Amniotic epithelial cell (primary cell): ENCODE measurements around the gene GRHL3.

Source experiments
- DNase-seq: peaks from one replicate; pipeline ENCODE4 v3.0.0-alpha.2; 2010; ENCODE audit warnings: low read depth

Gene GRHL3

DNA sequence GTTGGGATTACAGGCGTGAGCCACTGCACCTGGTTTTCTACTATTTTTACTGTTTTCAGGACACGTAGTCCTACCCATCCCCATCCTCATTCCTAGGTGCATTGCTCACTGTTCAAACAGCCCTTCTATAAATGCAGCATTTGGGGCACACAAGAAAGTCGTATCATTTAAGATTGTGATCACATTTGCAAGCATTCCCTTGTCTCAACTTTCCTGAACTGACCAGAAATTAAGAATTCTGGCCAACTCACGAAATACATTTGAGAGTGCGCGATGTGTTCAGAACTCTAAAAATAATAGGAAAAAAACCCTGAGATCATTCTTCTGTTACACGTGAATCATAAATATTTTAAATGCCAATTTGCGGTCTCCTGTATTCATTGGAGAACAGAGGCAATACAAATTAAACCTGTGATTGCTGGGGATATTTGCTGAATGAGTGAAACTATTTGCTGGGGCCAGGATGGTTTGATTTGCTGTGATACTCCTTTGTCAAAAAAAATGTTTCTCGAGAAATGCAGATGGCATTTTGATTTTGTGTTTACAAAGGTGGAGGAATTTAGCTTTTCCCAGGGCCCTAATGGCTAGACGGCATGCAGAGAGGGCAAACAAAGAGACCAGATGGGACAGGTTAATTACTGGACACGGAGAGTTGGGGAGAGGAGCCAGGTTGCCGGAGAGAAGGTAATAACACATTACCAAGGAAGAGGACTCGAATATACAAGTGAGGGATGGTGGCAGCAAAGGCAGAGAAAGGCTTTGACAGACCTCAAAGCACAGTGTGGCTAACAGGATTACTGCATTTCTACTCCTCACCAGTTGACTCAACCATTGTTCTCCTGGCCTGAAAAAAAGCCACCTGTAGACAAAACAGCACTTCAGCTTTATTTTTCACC lies 56.0 kb downstream of the GRHL3 start:
- DNase-seq: no peak

DNA sequence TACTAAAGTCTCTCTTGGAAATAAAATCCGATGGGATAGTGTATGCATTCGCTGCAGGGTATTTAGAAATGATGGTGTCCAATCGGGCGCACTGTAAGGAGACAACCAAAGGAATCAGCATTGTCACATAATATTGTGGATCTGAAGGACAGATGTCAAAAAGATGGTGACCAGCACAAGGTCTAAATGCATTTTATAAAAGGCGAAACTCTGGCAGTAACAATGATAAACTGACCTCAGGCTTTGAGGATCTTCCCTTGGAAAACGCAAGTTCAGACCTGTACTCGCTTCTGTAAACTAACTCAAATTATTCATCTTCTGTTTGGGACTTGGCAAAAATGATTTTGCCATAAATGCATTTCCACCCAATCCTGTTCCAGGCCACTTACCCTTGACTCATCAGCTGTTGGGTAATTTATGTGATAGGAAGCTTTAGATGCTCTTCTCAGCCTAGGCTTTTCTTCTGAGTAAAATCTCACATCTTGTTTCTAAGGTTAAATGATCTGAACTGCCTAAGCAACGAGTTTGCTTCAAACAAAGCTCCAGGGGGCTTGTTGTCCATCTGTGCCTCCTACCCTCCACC lies 60.7 kb downstream of the GRHL3 start:
- peak; percentile 80 for DNase-seq

DNA sequence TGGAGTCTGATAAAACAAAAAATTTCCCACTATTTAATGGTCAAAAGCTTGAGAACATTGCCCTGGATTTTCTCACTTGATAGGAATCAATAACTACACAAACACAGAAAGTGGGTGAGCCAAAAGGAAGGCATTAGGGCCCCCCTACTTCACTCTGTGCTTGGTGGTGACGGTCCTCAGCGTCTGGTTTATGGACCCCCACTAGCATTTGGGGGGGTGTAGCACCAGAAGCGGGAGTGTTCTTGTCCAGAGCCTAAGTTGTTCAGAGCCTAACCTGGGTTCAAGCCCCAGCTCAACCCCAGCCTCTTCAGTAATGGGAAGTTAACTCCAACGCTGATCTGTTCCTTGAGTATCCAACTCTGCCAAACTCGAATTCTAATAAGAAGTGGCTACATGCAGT lies 61.4 kb downstream of the GRHL3 start:
- DNase-seq: no peak

DNA sequence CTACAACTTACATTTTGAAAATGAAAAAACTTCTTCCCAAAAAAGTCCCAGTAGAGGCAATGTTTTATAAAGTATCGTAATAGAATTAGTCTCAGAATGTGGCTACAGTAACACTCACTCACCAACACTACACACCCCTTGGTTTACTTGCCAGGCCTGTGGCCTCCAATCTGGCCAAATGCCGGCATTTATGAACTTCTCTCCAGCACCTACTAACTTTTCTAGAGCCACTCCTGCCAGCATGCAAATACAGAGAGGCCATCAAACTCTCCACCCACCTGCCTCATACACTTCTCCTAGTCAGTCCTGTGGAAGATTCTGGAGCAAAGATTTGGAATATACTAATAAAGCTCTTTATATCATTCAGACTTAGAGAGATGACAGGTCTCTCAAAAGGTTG lies 62.1 kb downstream of the GRHL3 start:
- DNase-seq: no peak

DNA sequence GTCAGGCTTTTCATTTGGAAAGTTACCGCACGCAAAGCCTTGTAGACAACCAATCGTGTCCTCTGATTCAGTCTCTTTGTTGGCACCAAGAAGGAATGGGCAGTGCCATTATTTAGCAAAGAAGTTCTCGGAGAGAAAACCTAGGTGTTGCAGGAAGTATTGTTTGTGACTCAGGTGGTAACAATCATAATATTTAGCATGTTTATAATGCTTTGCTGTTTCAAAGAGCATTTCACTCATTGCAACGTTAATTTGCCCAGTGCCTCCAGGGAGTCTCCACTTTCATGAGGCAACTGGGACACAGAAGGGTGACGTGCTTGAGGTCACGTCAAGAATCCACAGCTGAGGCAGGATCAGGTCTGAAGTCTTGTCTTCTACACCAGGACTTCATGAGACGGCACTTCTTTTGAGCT lies 63.0 kb downstream of the GRHL3 start:
- DNase-seq: no peak

DNA sequence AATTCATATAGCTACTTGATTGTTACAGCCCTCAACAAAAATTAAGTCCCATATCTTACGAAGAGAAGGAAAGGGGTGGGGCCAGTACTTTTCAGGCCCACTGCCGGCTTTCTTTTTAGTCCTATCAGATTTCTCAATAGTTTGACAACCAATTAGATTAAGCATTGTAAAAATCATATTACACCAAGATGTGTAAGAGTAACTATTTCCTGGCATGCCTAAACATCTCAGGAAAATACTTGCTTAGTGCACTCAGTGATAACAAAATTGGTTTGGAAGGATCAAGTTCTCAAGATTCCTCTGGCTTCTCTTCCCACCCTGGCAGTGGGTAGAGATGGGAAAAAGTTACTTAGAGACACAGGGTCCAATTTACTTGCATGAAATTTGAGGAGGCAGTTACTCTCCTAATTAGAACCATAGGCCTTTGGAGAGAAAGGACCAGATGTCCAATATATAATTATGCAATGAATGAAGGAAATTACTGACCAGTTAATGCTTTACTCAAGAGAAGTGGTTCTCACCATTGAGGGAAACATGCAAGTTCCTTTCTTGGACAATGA lies 64.3 kb downstream of the GRHL3 start:
- DNase-seq: no peak

DNA sequence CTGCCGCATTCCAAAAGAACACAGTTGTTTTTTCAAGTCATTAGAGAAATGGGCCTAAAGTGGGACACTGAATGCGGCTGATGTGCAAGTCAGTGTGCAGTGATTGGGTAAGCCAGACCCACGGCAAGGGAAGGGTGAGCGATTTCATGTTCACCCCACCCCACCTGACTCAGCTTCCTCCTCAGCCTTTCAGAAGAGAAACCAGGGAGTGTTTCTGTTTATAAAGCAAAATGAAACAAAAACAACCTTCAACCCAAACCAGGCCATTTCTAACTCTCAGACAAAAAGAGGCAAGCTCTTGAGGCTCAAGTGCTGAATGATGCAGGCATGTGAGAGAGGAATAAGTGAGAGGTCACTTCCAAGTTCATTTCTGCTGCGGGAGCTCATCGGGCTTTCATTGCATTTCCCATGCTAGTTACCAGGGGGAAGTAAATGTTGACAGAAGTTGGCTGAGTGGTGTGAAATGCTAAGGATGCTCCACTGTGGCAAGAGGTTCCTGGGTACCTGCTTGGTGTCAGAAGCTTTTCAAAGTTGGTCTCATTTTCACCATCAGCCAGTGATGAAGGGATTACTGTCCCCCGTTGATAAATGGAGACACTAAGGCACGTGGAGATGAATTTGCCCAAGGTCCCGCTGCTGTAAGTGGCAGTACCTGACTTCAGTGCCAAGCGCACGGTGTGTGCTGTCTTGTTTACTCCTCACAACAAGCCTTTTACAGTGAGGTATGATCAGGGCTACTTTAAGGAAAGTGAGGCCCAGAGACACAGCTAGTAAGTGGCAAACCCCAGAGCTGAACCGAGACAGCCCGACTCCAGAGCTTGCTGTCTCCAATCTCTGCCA lies 65.3 kb downstream of the GRHL3 start:
- peak; percentile 74 for DNase-seq

DNA sequence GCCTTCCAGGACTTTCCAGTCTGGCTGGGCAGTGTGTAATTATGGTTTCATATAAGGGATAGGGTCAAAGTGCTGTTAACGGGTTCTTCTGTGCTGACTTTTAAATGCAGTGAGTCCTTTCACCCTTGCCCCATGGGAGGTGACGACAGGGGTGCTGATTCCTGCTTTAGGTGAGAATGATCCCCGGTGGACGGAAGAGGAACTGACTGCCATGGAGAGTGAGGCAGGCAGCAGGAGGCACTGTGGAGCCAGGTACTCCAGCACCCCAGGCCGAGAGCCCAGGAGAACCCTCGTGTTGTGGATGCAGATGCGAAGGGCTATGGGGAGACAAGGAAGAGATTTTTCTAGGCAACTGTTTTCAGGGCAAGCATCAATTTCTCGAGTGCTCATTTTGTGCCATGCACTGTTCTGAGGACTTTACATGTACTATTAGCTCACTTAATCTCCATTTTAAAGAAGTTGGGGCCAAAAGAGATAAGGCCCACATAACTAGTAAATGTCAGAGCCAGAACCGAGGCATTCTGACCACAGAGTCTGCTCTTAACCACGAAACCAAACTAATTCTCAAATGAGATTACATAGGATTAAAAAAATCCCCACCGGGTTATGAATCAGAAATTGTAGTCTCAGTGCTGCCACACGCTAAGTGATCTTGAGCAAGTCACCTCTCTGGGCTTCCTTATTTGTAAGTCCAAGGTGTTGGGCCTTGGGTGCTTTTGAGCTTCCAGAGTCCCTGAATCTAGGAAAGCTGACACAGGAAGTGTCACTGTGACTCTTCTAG lies 66.2 kb downstream of the GRHL3 start:
- peak; percentile 86 for DNase-seq

DNA sequence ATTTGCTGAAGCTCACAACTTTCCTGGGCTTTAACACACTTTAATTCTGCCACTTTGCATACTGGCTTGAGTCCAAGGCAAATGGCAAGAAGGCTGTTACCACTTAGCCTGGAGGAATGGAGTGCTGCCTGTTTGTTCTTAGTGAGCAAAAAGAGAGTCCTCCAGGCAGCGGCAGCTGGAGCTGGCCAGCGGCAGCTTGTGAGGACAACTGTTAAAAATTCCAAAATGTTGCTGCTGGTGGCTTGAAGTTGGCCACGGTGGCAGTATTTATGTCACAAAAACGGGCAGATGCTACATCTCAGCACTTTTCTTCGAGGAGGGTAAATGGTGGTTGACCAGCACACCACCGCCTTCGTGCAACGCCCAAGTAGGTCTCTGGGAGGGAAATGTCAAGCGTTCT lies 67.1 kb downstream of the GRHL3 start:
- no peak for DNase-seq

DNA sequence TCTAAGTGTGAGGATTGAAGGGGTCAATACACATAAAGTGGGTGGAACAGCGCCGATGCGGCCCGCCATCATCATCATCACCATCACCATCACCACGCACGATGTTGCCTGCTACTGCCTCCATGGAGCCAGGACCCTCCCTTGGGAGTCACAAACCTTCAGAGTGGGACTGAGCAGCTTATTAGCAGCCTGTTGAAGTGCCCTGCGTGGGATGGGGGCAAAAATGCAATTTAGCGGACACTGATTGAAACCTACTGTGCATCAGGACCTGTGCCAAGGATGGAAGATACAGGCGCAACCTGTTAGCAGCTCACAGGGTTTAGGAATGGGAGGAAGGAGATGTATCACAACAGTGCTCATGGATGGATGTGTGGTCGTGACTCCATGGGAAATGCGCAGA lies 67.8 kb downstream of the GRHL3 start:
- no peak for DNase-seq

DNA sequence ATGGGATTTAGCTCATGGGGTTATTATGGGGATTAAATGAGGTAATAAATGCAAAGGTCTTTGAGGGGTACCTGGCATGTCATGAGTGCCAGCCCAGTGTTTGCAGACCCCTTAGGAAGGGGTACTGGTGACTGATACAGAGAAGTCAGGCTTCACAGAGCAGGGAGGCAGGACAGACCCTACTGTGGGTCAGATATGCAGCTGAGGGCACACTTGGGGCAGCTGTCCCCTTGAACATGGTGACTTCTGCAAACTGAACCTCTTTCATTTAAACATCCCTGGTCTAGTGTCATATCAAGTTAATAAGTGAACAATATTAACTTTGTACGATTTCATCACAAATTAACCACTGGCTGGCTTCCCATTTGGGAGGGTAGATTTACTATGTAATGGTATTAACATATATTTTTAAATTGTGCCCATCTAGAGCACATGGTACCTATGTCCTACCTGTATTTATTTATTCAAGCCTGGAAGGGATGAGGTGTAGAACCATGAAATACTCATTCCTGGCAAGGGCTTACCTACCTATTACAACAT lies 68.5 kb downstream of the GRHL3 start:
- no peak for DNase-seq

DNA sequence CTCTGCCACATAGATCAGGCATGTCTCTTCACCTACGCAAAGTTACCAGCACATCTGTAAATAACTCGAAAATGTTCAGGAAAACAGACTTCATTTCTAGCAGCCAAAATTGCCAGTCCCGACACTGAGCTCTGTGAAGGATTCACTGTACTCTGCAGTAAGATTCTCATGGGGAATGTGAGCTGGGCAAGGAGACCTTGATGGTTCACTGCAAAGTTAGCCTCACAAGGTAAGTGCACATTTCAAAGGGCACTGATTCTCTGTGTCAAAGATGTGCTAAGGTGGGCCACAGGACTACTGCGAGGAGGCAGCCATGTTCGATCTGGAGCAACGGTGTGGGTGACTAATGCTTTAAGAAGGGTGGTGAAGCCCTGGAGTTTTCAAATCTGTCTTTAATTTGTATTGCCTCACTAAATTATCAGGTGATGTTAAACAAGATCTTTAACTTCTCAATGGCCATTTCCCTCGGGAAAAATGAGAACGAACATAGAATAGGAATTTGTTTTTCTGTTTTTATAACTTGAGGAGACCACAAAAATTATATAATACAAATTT lies 69.3 kb downstream of the GRHL3 start:
- no peak for DNase-seq

DNA sequence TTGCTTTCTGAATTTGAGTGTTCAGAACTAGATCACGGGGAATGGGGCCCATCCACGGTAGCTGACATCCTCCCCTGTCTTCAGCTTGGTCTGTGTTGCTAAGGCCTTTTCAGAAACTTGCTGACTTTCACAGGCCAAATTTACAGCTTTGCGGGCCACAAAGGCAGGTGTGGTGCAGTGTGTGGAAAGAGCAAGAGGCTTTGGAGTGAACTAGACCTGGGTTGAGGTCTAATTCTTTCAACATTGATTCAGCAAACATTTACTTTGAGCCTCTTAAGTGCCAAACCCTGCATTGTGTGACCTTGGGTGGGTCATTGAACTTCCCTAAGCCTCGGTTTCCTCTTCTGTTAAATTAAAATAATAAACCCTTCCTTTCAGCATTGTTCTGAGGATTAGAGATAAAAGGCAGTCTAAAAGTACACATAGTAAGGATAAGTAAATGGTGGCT lies 70.1 kb downstream of the GRHL3 start:
- DNase-seq: no peak

DNA sequence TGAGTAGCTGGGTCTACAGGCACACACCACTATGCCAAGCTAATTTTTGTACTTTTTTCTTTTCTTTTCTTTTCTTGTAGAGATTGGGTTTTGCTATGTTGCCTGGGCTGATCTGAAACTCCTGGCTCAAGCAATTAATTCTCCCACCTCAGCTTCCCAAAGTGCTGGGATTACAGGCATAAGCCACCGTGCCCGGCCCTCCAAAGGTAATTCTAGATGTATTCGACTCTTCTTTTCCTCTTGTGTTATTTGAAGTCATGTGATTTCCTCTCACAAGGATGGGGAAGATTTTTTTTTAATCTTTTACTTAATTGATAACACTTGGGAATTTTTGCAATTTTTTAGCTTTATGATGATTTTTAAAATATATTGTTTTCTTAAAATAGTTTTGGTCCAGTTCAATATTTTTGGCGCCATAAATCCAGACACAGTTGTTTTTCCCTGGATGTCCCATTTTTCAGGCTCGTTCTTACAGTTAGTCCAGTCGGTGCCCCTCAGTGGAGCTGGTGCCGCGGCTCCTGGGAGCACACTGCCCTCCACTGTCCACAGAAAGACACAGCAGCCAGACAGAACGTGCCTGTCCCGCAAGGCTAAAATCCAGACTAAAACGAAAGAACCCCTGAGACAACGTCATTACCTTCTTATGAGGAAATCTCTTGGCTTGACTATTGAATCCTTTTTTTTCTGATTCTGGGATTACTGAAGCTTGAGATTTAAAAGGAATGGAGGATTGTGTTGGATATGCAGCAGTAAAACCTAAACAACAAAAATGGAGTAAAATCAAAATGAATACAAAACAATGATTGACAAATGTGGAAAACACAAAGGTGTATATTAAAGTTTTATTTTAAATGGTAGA lies 72.0 kb downstream of the GRHL3 start:
- peak; percentile 81 for DNase-seq

DNA sequence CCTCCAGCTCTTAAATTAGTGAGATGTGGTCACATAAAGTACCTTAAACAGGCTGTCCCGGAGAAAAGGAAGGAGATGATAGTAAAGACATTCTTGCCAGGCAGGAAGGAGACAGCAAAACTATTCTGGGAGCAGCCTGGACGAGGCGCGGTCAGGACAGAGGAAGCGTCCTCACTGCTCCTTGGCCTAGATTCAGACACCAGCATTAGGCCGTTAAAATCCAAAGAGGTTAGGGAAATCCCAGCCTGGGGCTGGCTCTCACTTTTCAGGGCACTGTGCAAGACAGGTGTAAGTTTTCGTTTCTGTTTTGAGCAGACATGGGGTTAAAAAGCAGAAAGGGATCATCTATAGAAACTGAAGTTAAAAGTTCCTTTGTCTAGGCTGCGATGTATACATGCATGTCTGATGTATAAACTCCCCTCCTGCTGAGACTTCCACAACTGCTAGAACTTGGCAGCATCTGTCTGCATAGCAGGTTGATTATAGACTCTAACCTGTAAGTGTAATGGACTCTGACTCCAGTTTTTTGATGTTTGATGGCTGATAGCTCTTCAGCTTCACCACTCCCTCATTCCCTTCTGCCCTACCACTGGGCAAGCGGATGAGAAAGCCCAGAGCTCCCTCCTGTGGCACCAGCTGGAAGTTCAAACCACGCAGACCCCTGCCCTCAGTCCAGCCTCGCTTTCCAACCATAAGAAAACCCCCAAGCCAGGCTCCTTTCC lies 72.9 kb downstream of the GRHL3 start:
- DNase-seq: peak; percentile 65

DNA sequence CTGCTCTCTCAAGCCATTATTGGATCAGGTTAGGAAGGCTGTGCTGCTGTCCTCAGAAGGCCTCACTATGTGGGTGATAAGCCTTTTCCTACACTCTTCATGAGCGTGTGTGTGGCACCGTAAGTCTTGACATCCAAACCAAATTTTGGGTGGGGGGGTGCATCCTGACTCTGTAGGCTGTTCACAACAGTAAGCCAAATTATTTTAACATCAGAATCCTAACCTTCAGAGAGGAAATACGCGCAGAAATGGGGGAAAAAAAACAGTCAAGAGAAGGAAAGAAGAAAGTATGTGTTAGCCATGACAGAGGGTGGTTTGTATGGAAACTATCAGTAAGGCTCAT lies 73.4 kb downstream of the GRHL3 start:
- no peak for DNase-seq

DNA sequence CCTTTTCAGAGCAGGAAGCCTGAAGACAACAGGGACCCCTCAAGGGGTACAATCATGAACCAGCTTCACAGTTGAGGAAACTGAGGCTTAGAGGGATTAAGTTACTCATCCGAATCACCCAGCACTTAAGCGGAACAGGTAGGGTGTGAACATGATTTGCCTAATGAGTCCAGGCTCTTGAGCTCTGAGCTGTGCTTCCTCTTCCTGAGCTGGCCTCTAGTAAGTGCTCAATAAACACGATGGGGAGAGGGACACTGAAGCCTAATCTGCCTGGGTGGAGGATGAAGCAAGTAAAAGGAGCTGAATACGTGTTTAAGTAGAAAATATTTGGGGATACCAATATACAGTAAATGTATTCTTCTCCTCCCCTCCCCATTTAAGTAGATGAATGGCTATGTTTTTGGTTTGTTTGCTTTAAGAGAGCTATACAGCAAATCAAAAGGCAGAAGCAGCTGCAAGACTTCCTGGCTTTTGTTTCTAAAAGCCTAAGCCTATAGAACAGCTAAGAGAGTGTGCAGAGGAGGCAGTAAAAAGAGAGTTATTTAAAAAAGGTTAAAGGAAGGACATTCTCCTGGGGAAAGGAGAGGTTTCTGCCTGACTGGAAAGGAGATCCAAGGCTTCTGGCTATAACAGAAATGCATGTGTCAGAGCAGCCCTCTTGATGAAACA lies 74.0 kb downstream of the GRHL3 start:
- no peak for DNase-seq

DNA sequence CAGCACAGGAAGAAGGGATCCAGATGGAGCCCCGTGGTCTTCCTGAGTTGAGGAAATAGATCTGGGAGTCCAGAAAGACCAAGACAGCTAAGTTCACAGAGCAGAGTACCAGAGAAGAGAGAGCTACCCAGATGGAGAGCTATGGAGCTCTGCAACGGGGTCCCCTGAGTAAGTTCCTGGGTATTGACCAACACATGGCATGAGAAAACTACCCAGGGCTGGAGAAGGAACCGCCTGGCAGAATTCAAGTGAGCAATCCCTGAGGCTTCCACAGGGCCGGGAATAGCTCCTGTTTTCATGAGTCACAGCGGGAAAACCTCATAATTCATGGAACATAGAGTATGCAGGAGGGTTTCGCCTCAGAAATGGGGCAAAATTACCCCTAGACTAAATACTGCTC lies 74.7 kb downstream of the GRHL3 start:
- peak; percentile 95 for DNase-seq

DNA sequence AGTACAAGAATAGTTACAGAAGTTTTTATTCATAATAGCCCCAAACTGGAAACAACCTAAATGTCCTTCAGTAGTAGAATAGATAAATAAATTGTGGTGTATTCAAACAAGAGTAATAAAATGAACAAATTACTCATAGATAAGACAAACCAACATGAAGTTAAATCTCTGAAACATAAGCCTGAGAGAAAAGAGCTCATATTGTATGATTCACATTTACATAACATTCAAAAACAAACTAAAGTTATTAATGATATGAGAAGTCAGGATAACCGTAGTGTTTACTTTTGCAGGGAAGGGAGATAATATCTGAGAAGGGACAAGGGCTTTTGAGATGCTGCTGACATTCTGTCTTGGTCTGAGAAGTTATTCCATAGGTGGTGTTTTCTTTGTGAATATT lies 80.9 kb downstream of the GRHL3 start:
- peak; percentile 81 for DNase-seq
